Skeletal muscle cell (primary cell): Measurements from ENCODE around the gene ZNF786.
"Not testable (repeated sequence)": the region's sequence is repeated elsewhere in the genome, so short reads cannot be mapped to it uniquely, and the experiment has no call there.

ENCODE experiments used
- DNase-seq: peaks from one replicate; pipeline ENCODE4 v3.0.0-alpha.2; 2010; ENCODE audit warnings: low read depth
- H3K4me3 ChIP-seq: 2 replicates; pipeline ENCODE4 v1.5.1; 2011; ENCODE audit warnings: low read depth, mild to moderate bottlenecking, control low read depth, low read length, moderate library complexity

Gene ZNF786

GRCh38 chr7:149043936-149044335, 46.6 kb downstream of the ZNF786 start:
- H3K4me3 ChIP-seq: no peak overlapping the region
- no peak for DNase-seq

GRCh38 chr7:149041350-149041749, 49.2 kb downstream of the ZNF786 start:
- H3K4me3 ChIP-seq: no peak overlapping the region
- DNase-seq: no peak

- not testable (repeated sequence) for DNase-seq, H3K4me3 ChIP-seq
These were observed 51.9 kb downstream of the ZNF786 start for GRCh38 chr7:149038641-149039040.

- no peak overlapping the region for H3K4me3 ChIP-seq
- DNase-seq: no peak
These were observed 53.8 kb downstream of the ZNF786 start for GRCh38 chr7:149036676-149037075.

GRCh38 chr7:149031353-149031910, 59.1 kb downstream of the ZNF786 start:
- no peak overlapping the region for H3K4me3 ChIP-seq
- no peak for DNase-seq

- not testable (repeated sequence) for H3K4me3 ChIP-seq, DNase-seq
These were observed 60.1 kb downstream of the ZNF786 start for GRCh38 chr7:149030439-149030838.

- H3K4me3 ChIP-seq: peak within 1 kb of the TSS; percentile 90
- DNase-seq: peak; percentile 98
These were observed 62.0 kb downstream of the ZNF786 start, which contains the start of gene PDIA4 for GRCh38 chr7:149028346-149029109. TSS of gene PDIA4 (minus strand) at chr7:149028505. CDS start at chr7:149028408, 97 bp downstream.

GRCh38 chr7:149027611-149028345, 62.7 kb downstream of the ZNF786 start:
- peak overlapping the region; percentile 90 for H3K4me3 ChIP-seq
- no peak for DNase-seq

GRCh38 chr7:149027055-149027454, 63.5 kb downstream of the ZNF786 start:
- peak overlapping the region; percentile 90 for H3K4me3 ChIP-seq
- DNase-seq: no peak

GRCh38 chr7:149023662-149024061, 66.9 kb downstream of the ZNF786 start:
- no peak for DNase-seq
- H3K4me3 ChIP-seq: no peak overlapping the region

GRCh38 chr7:149022756-149023360, 67.7 kb downstream of the ZNF786 start:
- no peak overlapping the region for H3K4me3 ChIP-seq
- DNase-seq: no peak

GRCh38 chr7:149021725-149022062, 68.8 kb downstream of the ZNF786 start:
- H3K4me3 ChIP-seq: no peak overlapping the region
- no peak for DNase-seq

GRCh38 chr7:149020483-149020882, 70.0 kb downstream of the ZNF786 start:
- H3K4me3 ChIP-seq: no peak overlapping the region
- DNase-seq: no peak
